H54 (cell line): ENCODE results near the gene ELOVL5.
"Not testable (repeated sequence)": the region's sequence is repeated elsewhere in the genome, so short reads cannot be mapped to it uniquely, and the experiment has no call there.

ENCODE experiments used
- DNase-seq: peaks from one replicate; pipeline ENCODE4 v3.0.0; 2011; ENCODE audit warnings: low spot score, mixed read lengths; ENCODE audit not compliant: insufficient read length
- FAIRE-seq: peaks from 3 replicates; lab custom pipeline; 2011; peaks lifted over from hg19 to GRCh38; lab: Jason Lieb, UNC
- POLR2A ChIP-seq: IDR thresholded peaks from 2 replicates; pipeline ENCODE4 v1.6.1; 2011; ENCODE audit warnings: low read depth, mild to moderate bottlenecking, low read length

The ELOVL5 gene

GRCh38 chr6:53311586-53311935 is 37.2 kb downstream of the ELOVL5 start:
- no peak for TF ChIP-seq POLR2A
- no peak for DNase-seq
- no peak for FAIRE-seq

GRCh38 chr6:53310771-53311585 is 37.8 kb downstream of the ELOVL5 start:
- TF ChIP-seq POLR2A = no peak
- FAIRE-seq = no peak
- no peak for DNase-seq

GRCh38 chr6:53309901-53310300 is 38.8 kb downstream of the ELOVL5 start:
- TF ChIP-seq POLR2A = no peak
- FAIRE-seq (no peak), DNase-seq (no peak)

- no peak for TF ChIP-seq POLR2A
- DNase-seq (no peak), FAIRE-seq (no peak)
Measured at GRCh38 chr6:53309059-53309900, 39.5 kb downstream of the ELOVL5 start.

GRCh38 chr6:53306819-53307347 is 41.9 kb downstream of the ELOVL5 start:
- DNase-seq (peak; percentile 65), FAIRE-seq (peak; percentile 74)
- no peak for TF ChIP-seq POLR2A

GRCh38 chr6:53306217-53306616 is 42.5 kb downstream of the ELOVL5 start:
- not testable (repeated sequence) for FAIRE-seq

GRCh38 chr6:53305506-53306005 is 43.2 kb downstream of the ELOVL5 start:
- not testable (repeated sequence) for DNase-seq, FAIRE-seq

More at GRCh38 chr6:53306217-53306616, 42.5 kb downstream of the ELOVL5 start:
- not testable (repeated sequence) for DNase-seq

- DNase-seq, FAIRE-seq: not testable (repeated sequence)
Measured at GRCh38 chr6:53304953-53305352, 43.8 kb downstream of the ELOVL5 start.

- no peak for TF ChIP-seq POLR2A
- FAIRE-seq (peak; percentile 88), DNase-seq (peak; percentile 85)
Measured at GRCh38 chr6:53302678-53303360, 45.9 kb downstream of the ELOVL5 start.

- no peak for TF ChIP-seq POLR2A
- FAIRE-seq (no peak), DNase-seq (no peak)
Measured at GRCh38 chr6:53301801-53302537, 46.8 kb downstream of the ELOVL5 start.

GRCh38 chr6:53300656-53301551 is 47.8 kb downstream of the ELOVL5 start:
- FAIRE-seq (peak; percentile 97), DNase-seq (peak; percentile 61)
- TF ChIP-seq POLR2A = no peak
